Sigmoid colon (tissue), 7 donors: ENCODE measurements around the gene ULK2. TPM values are rescaled to one million over a fixed set of nuclear protein-coding genes. Genes with fewer than 3 reads are reported as not detected.

ENCODE experiments used
- DNase-seq: peaks from one replicate; pipeline ENCODE4 v3.0.0-alpha.2; 2019
- H3K27ac ChIP-seq, 4 donors: fragments of 200-600 bp; sonication (generic); one replicate each; pipeline ENCODE4 v1.5.1; 2016 to 2019; ENCODE audit warnings: mild to moderate bottlenecking in 1 of 4
- H3K27me3 ChIP-seq, 3 donors: fragments of 200-600 bp; sonication (generic); one replicate each; pipeline ENCODE4 v1.5.1; 2019; ENCODE audit warnings: mild to moderate bottlenecking in 1 of 3
- H3K36me3 ChIP-seq, 4 donors: fragments of 200-600 bp; sonication (generic); one replicate each; pipeline ENCODE4 v1.5.1; 2016 to 2019
- H3K4me1 ChIP-seq, 4 donors: fragments of 200-600 bp; sonication (generic); one replicate each; pipeline ENCODE4 v1.5.1; 2017 to 2019
- H3K4me3 ChIP-seq, 4 donors: fragments of 200-600 bp; sonication (generic); one replicate each; pipeline ENCODE4 v1.5.1; 2017 to 2019; ENCODE audit warnings: mild to moderate bottlenecking in 2 of 4, moderate library complexity in 1 of 4
- H3K9me3 ChIP-seq, 4 donors: fragments of 200-600 bp in 3 of 4; sonication (generic) in 3 of 4; one replicate each; pipeline versions ENCODE4 v1.5.1 to v1.6.1; 2013 to 2019
- EP300 ChIP-seq, 4 donors: sonication (generic); formaldehyde crosslinking; IDR thresholded peaks; one replicate each; pipeline ENCODE4 v1.6.1; 2017; ENCODE audit warnings: antibody characterized with exemption in 4 of 4
- POLR2A ChIP-seq, 2 donors: fragments of 450-650 bp; IDR thresholded peaks; one replicate each; pipeline ENCODE4 v1.6.1; 2016; ENCODE audit warnings: antibody characterized with exemption in 2 of 2, mild to moderate bottlenecking in 2 of 2, moderate library complexity in 2 of 2
- POLR2AphosphoS5 ChIP-seq, 4 donors: sonication (generic); formaldehyde crosslinking; IDR thresholded peaks; one replicate each; pipeline ENCODE4 v1.6.1; 2017; ENCODE audit warnings: antibody characterized with exemption in 4 of 4
- WGBS, 2 donors: extraction: QIAGEN DNeasy Blood & Tissue Kit; methylation state at CpG; one replicate each; pipeline ENCODE4 v1.1.7; 2013; 5-methylcytosine and 5-hydroxymethylcytosine counted together
- intact Hi-C: fragments of 100-400 bp; cut with DNase I; formaldehyde crosslinking; loops from one replicate; pipeline ENCODE4 v1.15.1; 2023
- polyA plus RNA-seq, 3 donors: library from polyadenylated mRNA; stranded (reverse); fragments of 200-250 nt; gene quantifications; one replicate each; pipeline ENCODE4 v1.2.3, GENCODE V29; 2013
- total RNA-seq, 4 donors: library from RNA; depleted of rRNA; stranded (reverse); fragments of >200 nt; gene quantifications; one replicate each; pipeline ENCODE4 v1.1.0, GENCODE V29; 2016
- TF ChIP-seq, protein P1 (sequence below), 4 experiments: fragments of 450-650 bp in 3 of 4; fragments of 200-600 bp in 1 of 4; IDR thresholded peaks; one replicate each; pipeline ENCODE4 v1.5.1; 2016 to 2019; ENCODE audit warnings: antibody characterized with exemption in 4 of 4, mild to moderate bottlenecking in 3 of 4, moderate library complexity in 2 of 4
- donor health status: healthy with polysubstance abuse.
- donor health status: Bipolar disorder and iron deficiency.
- donor health status: healthy.

ULK2 gene
- total and polyA plus RNA-seq, 7 donors, result 2.5 to 31.3 (median 27.0) TPM

DNA sequence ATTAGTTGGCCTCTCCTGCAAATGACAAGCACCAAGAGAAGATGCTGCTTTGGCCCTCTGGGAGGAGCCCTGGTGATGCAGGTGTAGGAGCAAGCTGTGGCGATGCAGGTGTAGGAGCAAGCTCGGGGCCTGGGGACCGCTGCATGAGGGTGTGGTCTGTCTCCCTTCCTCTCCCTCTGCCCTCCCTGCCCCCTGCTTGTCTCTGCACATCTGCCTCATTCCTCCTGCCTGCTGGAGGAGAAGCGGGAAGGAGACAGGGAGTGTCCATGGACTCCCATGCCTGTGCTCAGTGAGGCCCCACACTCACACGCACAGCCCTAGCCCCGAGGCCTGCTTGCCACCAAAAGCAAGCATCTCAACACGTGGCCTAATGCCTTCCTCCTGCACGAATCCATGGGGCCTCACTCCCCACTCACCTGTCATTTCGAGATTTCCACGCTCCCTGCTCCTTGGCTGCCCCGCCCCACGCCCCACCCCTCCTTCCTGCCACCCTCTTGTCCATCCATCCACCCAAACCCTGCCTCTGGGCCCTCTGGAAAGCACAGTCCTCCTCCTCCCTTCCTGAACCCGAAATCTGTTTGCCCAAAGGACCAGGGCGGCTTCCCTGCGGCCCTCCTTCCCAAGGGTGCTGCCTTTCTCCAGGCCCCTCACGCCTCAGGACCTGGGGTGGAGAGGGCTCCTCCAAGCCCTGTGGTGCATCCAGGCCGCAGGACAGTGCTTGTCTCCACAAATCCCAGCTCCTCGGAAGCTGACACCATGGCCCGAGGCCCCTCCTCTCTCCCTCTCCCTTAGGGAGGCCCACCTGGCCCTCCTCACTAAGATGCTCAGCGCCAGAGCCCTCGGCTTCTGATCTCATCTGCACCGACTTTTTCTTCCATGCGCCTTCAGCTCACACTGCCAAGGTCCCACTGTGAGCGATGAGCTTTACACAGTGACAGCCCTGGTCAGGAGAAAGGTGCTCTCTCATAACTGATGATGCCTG, 107.9 kb downstream of the ULK2 start:
- Histone ChIP-seq H3K4me1 (peaks cover 0 to 4% (median 2%) of the 10 kb centered on the region in 4 donors), H3K27ac (no peak overlapping the region), H3K9me3 (no peaks in the 10 kb centered on the region), H3K4me3 (no peak overlapping the region), H3K36me3 (no peaks in the 10 kb centered on the region), H3K27me3 (no peaks in the 10 kb centered on the region)
- no peak for DNase-seq
- intact Hi-C loops, result loop anchor here (5.0 kb wide), 1 partner anchor 398 kb away; the partner anchor contains the start of gene B9D1
- TF ChIP-seq POLR2A (IDR thresholded peaks at IDR 0.05), result no peak
- no peak for TF ChIP-seq EP300 (IDR thresholded peaks at IDR 0.05)
- no peak for TF ChIP-seq POLR2AphosphoS5 (IDR thresholded peaks at IDR 0.05)
- TF ChIP-seq, protein P1, sequence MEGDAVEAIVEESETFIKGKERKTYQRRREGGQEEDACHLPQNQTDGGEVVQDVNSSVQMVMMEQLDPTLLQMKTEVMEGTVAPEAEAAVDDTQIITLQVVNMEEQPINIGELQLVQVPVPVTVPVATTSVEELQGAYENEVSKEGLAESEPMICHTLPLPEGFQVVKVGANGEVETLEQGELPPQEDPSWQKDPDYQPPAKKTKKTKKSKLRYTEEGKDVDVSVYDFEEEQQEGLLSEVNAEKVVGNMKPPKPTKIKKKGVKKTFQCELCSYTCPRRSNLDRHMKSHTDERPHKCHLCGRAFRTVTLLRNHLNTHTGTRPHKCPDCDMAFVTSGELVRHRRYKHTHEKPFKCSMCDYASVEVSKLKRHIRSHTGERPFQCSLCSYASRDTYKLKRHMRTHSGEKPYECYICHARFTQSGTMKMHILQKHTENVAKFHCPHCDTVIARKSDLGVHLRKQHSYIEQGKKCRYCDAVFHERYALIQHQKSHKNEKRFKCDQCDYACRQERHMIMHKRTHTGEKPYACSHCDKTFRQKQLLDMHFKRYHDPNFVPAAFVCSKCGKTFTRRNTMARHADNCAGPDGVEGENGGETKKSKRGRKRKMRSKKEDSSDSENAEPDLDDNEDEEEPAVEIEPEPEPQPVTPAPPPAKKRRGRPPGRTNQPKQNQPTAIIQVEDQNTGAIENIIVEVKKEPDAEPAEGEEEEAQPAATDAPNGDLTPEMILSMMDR (IDR thresholded peaks at IDR 0.05), result no peak
- 81 to 87% methylated on average over 24 of the region's 24 CpGs for WGBS, 2 donors

GRCh38 chr17:19757536-19758180, 110.1 kb downstream of the ULK2 start:
- H3K36me3 ChIP-seq, result no peaks in the 10 kb centered on the region
- intact Hi-C loops, result no loop called here
- no peak overlapping the region for H3K27ac ChIP-seq
- H3K9me3 ChIP-seq, result no peaks in the 10 kb centered on the region
- H3K4me3 ChIP-seq, result no peak overlapping the region
- no peaks in the 10 kb centered on the region for H3K27me3 ChIP-seq
- TF ChIP-seq, protein P1 (IDR thresholded peaks at IDR 0.05), result no peak
- TF ChIP-seq POLR2A (IDR thresholded peaks at IDR 0.05) (no peak), POLR2AphosphoS5 (IDR thresholded peaks at IDR 0.05) (no peak)
- WGBS, 2 donors, result 91% methylated on average over 12 of the region's 12 CpGs
- DNase-seq, result peak; percentile 38
- peaks cover 0 to 18% (median 11%) of the 10 kb centered on the region in 4 donors for H3K4me1 ChIP-seq

DNA sequence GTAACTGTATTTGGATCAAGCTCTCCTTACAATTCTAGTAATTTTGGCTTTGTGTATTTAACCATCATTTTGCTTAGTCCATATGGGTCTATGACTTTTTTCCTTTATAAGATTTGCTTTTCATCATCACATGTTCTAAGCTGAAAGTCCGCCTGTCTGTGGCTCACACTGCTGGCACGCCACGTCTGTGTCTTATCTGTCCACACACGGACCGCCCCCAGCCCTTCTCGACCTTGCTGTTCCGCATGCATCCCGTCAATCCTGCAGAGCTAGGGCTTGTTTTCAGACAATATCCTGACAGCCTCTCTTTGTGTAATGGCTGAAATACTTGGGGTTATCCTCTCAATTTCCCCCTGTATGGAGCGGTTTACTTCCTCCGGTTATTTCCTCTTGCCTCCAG, 111.2 kb downstream of the ULK2 start:
- Histone ChIP-seq H3K36me3 (no peaks in the 10 kb centered on the region), H3K9me3 (no peaks in the 10 kb centered on the region), H3K4me1 (peaks cover 0 to 19% (median 15%) of the 10 kb centered on the region in 4 donors), H3K27ac (no peak overlapping the region), H3K4me3 (no peak overlapping the region), H3K27me3 (no peaks in the 10 kb centered on the region)
- WGBS, 2 donors, result 86 to 87% methylated on average over 10 of the region's 10 CpGs
- intact Hi-C loops, result no loop called here
- no peak for DNase-seq
- TF ChIP-seq EP300 (IDR thresholded peaks at IDR 0.05), result no peak
- no peak for TF ChIP-seq POLR2AphosphoS5 (IDR thresholded peaks at IDR 0.05)
- TF ChIP-seq POLR2A (IDR thresholded peaks at IDR 0.05), result no peak
- TF ChIP-seq, protein P1 (IDR thresholded peaks at IDR 0.05), result no peak

GRCh38 chr17:19755821-19756510, 111.8 kb downstream of the ULK2 start:
- DNase-seq, result no peak
- no peaks in the 10 kb centered on the region for H3K36me3 ChIP-seq
- H3K27ac ChIP-seq, result no peak overlapping the region
- no peaks in the 10 kb centered on the region for H3K27me3 ChIP-seq
- no peaks in the 10 kb centered on the region for H3K9me3 ChIP-seq
- intact Hi-C loops, result no loop called here
- TF ChIP-seq EP300 (IDR thresholded peaks at IDR 0.05), result no peak
- TF ChIP-seq, protein P1 (IDR thresholded peaks at IDR 0.05), result no peak
- TF ChIP-seq POLR2A (IDR thresholded peaks at IDR 0.05), result no peak
- TF ChIP-seq POLR2AphosphoS5 (IDR thresholded peaks at IDR 0.05), result no peak
- peaks cover 0 to 19% (median 15%) of the 10 kb centered on the region in 4 donors for H3K4me1 ChIP-seq
- no peak overlapping the region for H3K4me3 ChIP-seq
- WGBS, 2 donors, result 82 to 91% methylated on average over 11 of the region's 11 CpGs
